Prostate gland (tissue), 2 donors: Measurements from ENCODE around the gene TMEM176A. TPM values are rescaled to one million over a fixed set of nuclear protein-coding genes. Genes with fewer than 3 reads are reported as not detected.

Experiments used
- DNase-seq: peaks from one replicate; pipeline ENCODE4 v3.0.0-alpha.2; 2019; ENCODE audit warnings: low spot score
- H3K27ac ChIP-seq, 2 donors: fragments of 200-600 bp; sonication (generic); 2 replicates each; pipeline ENCODE4 v1.5.1; 2017 to 2019
- H3K27me3 ChIP-seq: fragments of 200-600 bp; sonication (generic); replicated peaks from 2 replicates; pipeline ENCODE4 v1.5.1; 2019; ENCODE audit not compliant: insufficient read depth
- H3K36me3 ChIP-seq, 2 donors: fragments of 200-600 bp; sonication (generic); 1 replicate in 1 of 2; 2 replicates in 1 of 2; pipeline versions ENCODE4 v1.5.1 to v1.8.1; 2017 to 2019
- H3K4me1 ChIP-seq: fragments of 200-600 bp; sonication (generic); replicated peaks from 2 replicates; pipeline ENCODE4 v1.5.1; 2019
- H3K4me3 ChIP-seq, 2 donors: fragments of 200-600 bp; sonication (generic); 2 replicates each; pipeline ENCODE4 v1.5.1; 2017 to 2019
- H3K9me3 ChIP-seq: fragments of 200-600 bp; sonication (generic); 2 replicates; pipeline ENCODE4 v1.5.1; 2017
- CTCF ChIP-seq, 4 experiments: fragments of 200-600 bp in 2 of 4; fragments of 450-650 bp in 2 of 4; sonication (generic) in 2 of 4; IDR thresholded peaks; 1 replicate in 3 of 4; 2 replicates in 1 of 4; pipeline ENCODE4 v1.5.1; 2016 to 2019; ENCODE audit warnings: antibody characterized with exemption in 4 of 4, mild to moderate bottlenecking in 2 of 4, moderate library complexity in 2 of 4
- POLR2A ChIP-seq: fragments of 450-650 bp; IDR thresholded peaks from one replicate; pipeline ENCODE4 v1.6.1; 2016; ENCODE audit warnings: antibody characterized with exemption, mild to moderate bottlenecking
- POLR2AphosphoS5 ChIP-seq: sonication (generic); formaldehyde crosslinking; IDR thresholded peaks from one replicate; pipeline ENCODE4 v1.6.1; 2017; ENCODE audit warnings: antibody characterized with exemption
- WGBS: methylation state at CpG from one replicate; pipeline ENCODE4 v1.1.5; 2018; 5-methylcytosine and 5-hydroxymethylcytosine counted together
- intact Hi-C: fragments of 100-400 bp; cut with DNase I; formaldehyde crosslinking; loops from one replicate; pipeline ENCODE4 v1.14.2; 2022
- total RNA-seq, 2 donors: library from RNA; depleted of rRNA; stranded (reverse); fragments of >200 nt; gene quantifications; one replicate each; pipeline ENCODE4 v1.1.0, GENCODE V29; 2016

TMEM176A gene
- total RNA-seq, 2 donors from 2014 or later = 3.8 to 6.9 TPM

- no peak overlapping the region for H3K27ac ChIP-seq
- DNase-seq = no peak
- TF ChIP-seq POLR2AphosphoS5 = no peak
- no peak for TF ChIP-seq CTCF (IDR thresholded peaks at IDR 0.05)
- TF ChIP-seq POLR2A = no peak
- H3K4me1 ChIP-seq = no peaks in the 10 kb centered on the region
- H3K9me3 ChIP-seq = no peaks in the 10 kb centered on the region
- peak overlapping the region in 1 of 2 donors; percentile 39 for H3K4me3 ChIP-seq
- intact Hi-C loops = no loop called here
- H3K27me3 ChIP-seq = peaks cover 11% of the 10 kb centered on the region
- WGBS = 34% methylated on average over 25 of the region's 26 CpGs
- H3K36me3 ChIP-seq = no peaks in the 10 kb centered on the region
These were observed 825 bp downstream of the TMEM176A start for GRCh38 chr7:150801242-150801945.

GRCh38 chr7:150801946-150802771 is 1.6 kb downstream of the TMEM176A start:
- DNase-seq = no peak
- TF ChIP-seq POLR2AphosphoS5 = no peak
- TF ChIP-seq CTCF (IDR thresholded peaks at IDR 0.05) = no peak
- no peak for TF ChIP-seq POLR2A

GRCh38 chr7:150803161-150803860 is 2.7 kb downstream of the TMEM176A start:
- no peak overlapping the region for H3K27ac ChIP-seq

More at GRCh38 chr7:150801946-150802771, 1.6 kb downstream of the TMEM176A start:
- H3K27me3 ChIP-seq = peaks cover 11% of the 10 kb centered on the region
- no peaks in the 10 kb centered on the region for H3K36me3 ChIP-seq
- H3K4me1 ChIP-seq = no peaks in the 10 kb centered on the region
- no peak overlapping the region for H3K27ac ChIP-seq
- H3K9me3 ChIP-seq = no peaks in the 10 kb centered on the region
- no peak overlapping the region for H3K4me3 ChIP-seq
- WGBS = 91% methylated on average over 12 of the region's 12 CpGs
- intact Hi-C loops = no loop called here

GRCh38 chr7:150804802-150805201 is 4.2 kb downstream of the TMEM176A start:
- TF ChIP-seq CTCF (IDR thresholded peaks at IDR 0.05) (no peak), POLR2AphosphoS5 (no peak), POLR2A (no peak)
- intact Hi-C loops = no loop called here
- H3K27ac ChIP-seq = no peak overlapping the region

More at GRCh38 chr7:150803161-150803860, 2.7 kb downstream of the TMEM176A start:
- Histone ChIP-seq H3K4me3 (no peak overlapping the region), H3K36me3 (no peaks in the 10 kb centered on the region), H3K27me3 (peaks cover 11% of the 10 kb centered on the region), H3K9me3 (no peaks in the 10 kb centered on the region), H3K4me1 (no peaks in the 10 kb centered on the region)
- intact Hi-C loops = no loop called here
- TF ChIP-seq POLR2A (no peak), POLR2AphosphoS5 (no peak), CTCF (IDR thresholded peaks at IDR 0.05) (no peak)
- WGBS = 72% methylated on average over 10 of the region's 10 CpGs
- no peak for DNase-seq

More at GRCh38 chr7:150804802-150805201, 4.2 kb downstream of the TMEM176A start:
- Histone ChIP-seq H3K4me3 (no peak overlapping the region), H3K4me1 (no peaks in the 10 kb centered on the region), H3K9me3 (no peaks in the 10 kb centered on the region), H3K27me3 (peaks cover 8% of the 10 kb centered on the region), H3K36me3 (no peaks in the 10 kb centered on the region)
- 80% methylated on average over 5 of the region's 5 CpGs for WGBS
- no peak for DNase-seq
